ENCODE results near the gene CTTNBP2NL.

Gene CTTNBP2NL, protein sequence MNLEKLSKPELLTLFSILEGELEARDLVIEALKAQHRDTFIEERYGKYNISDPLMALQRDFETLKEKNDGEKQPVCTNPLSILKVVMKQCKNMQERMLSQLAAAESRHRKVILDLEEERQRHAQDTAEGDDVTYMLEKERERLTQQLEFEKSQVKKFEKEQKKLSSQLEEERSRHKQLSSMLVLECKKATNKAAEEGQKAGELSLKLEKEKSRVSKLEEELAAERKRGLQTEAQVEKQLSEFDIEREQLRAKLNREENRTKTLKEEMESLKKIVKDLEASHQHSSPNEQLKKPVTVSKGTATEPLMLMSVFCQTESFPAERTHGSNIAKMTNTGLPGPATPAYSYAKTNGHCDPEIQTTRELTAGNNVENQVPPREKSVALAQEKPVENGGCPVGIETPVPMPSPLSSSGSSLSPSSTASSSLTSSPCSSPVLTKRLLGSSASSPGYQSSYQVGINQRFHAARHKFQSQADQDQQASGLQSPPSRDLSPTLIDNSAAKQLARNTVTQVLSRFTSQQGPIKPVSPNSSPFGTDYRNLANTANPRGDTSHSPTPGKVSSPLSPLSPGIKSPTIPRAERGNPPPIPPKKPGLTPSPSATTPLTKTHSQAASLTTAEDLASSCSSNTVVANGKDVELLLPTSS

DNA sequence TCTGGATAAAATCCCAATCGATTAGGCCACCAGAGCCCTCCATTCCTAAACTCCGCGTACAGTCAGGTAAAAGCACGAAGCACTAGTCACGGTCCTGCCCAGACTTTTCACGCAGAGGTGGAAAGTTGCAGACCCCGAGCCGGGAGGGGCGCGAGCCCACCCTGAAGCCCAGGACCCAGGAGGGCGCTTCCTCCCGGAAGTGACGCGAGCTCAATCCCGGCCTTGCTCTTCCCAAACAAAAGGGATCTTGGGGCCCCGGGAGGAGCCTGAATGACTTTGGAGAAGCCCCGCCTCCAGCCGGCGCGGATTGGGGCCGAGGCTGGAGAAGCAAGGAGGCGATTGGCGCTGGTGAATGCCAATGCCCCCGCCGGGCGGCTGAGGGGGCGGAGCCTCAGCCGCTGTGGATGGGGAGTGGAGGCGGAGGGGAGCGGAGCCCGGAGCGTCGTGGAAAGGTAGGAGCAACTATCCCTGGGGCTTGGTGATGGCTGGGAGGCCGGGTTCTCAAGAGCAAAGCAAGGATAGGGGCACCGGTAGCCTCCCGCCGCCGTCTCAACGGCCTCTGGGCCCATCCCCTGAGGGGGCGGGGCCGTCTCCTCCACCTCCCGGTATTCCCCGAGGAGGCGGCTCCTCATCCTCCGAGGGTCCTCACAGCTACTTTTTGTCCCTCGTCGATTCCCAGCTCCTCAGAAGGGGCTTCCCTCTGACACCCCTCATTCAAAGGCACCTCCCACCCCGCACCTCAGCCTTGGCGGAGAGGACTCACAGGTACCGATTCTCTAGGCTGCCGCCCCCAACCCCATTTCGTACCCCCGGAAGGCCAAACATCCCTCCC, at the start of gene CTTNBP2NL:
CTTNBP2NL (plus strand) TSS at position 394 of the 832 bp plus-strand sequence. CDS start 19,952 bp downstream, outside the sequence.
- peak; percentile 92 for DNase-seq

DNA sequence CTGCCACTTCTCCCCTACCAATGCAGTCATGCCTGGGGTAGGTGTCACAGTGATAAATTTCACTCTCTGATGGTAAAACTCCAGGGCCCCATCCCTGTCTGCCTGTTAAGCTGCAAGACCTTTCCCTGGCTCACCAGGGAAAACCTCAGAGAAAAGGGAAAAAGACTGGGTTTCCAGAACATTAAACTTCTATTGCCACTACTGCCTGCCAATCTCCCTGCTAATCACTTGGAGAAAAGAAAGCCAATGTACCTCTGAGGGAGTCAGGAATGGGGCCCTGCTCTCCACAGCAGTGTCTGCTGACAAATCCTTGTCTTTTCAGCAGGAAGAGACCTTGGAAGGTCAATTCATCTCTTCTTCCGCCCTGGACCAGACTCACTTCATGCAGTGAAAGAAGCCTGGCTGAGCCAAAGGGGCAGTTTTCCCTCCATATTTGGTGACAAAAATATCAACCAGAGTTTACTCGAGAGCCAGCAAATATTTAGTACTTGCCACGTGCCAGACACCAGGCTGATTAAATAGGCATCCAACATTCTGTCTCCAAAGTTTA, 49.1 kb upstream of the CTTNBP2NL start:
- DNase-seq = no peak

DNA sequence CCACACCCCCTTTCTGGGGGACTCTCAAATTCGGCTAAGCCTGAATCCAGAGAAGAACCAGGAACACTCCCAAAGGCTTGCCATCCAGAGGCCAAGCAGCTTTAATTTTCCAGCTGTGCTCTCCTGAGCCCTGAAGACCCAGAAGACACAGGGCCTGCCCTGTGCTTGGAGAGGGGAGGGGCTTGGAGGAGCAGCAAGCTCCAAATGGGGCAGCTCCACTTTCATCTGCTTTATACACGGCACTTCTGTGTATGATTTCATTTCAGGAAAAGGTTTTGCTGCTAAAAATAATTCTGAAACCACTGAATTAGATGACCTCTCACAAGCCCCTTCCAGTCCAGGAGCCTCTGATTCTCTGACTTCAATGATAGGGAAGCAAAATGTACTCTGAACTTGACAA, 39.2 kb upstream of the CTTNBP2NL start:
- DNase-seq = no peak

DNA sequence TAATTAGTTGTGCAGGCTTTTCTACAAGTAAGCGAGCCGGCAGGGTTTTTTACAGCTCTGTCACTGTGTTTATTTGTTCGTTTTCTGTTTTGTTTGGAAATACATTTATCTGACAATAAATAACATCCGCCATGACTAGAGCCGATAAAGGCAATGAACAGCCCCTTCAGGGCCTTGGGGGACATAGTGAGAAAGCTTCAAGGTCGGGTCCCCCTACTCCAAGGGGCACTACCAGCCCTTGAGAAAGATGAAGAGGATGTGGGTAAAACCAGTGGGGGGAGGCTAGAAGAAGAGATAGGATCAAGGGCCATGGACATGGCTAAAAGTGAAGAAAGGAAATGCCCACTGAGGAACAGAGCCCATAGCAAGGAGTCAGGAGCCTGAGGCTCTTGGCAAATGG, 38.5 kb upstream of the CTTNBP2NL start:
- no peak for DNase-seq

DNA sequence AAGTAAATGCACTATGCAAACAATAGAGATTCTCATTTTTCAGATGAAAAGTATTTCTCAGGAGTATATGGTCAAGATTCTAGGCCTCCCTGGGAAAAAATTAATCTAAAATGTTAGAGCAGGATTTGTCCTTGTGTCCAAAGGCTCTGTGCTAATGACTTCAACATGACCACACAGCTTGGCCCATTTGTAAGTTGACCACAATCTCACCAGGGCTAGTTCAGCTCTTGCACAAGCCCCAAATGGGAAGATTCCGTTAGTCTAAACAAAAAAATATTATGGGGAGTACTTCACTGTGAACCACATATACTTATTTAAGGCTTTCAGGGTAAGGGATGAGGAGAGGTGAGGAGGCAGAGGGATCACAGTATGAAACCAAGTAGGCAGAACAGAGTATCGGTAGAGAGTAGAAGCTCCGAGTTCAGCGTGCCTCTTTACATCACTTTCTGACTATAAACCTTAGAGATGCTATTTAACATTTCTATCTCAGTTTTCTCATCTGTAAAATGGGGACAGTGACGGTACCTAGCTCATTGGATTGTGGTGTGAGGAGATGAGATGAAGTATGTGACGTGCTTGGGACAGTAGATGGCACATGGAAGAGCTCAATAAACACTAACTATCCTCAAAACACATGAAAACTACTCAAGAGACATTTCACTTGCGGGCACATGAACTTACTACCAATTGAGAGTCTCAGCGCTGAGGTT, 37.8 kb upstream of the CTTNBP2NL start:
- no peak for DNase-seq

DNA sequence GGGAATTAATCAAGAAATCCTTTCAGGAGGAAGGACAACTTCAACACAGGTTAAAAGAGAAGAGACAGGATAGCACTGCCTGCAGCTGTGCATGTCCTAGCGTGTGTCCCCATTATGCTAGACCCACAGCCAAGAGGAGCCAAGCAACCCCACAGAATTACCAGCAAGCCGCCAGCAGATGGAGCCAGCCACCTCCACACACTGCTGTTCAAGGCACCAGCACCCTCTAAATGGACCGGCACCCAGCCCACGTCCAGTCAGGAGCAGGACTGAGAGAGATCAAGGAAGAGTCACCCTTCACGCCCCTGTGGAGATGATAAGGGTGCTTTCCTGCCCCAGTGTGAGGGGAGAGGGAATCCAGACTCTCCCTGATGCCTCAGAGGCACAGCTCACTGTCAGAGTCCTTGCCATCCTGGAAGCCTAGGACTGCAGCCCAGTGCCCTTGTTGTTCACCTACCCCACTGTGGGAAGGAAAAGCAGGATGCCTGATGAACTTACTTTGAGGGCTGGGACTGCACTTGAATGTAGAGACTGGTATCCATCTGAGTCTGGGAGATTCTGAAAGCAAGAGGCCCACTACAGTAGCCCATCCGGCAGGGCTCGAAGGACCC, 37.1 kb upstream of the CTTNBP2NL start:
- peak; percentile 11 for DNase-seq

DNA sequence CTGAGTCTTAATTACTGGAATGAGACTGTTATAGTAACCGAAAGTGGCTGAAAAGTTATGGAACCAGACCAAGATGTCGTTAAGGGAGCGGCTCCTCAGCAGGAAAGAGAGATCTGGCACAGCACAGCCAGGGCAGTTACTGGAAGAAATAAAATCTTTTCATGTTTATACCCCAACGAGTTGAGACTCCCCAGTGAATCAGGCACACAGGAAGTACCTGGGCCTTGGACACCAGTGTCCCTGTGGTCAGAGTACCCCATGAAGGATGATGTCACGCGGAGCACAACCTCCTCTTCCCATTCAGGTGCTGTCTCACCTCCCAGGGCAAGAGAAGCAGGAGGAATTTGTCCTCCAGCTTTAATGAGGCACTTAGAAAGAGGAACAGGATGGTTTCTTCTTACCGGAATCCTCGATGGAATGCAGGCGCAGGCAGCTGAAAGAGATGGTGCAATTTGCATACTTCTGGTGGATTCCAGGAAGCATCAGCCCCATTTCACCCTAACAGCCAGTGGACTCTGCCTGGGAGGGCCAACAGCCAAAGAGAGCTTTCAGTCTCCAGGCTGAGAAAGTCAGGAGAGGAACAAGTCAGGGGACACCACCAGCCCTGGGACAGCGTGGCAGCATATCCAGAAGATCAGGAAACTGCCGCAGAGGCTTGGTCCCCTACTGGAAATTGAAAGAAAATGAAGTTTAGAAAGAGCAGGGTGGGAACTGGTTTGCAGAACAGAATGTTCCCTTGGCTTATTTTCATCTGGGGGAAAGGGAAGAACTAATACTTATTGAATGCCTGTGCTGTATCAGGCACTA, 35.9 kb upstream of the CTTNBP2NL start:
- no peak for DNase-seq

DNA sequence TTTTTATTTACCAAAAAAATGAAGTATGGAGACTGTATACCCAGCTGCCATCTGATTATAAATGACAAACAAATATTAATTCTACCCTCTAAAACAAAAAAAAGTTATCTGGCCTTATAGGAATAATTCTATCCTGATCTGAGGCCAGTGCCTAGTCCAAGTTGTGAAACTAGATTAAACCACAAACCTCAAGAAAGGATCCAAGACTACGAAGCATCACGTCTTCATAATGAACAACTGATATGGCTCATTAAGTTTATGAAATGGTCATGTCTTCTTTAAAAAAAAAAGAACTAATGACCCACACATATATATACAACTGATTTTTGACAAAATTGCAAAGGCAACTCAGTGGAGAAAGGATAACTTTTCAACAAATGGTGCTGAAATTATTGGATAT, 32.4 kb upstream of the CTTNBP2NL start:
- DNase-seq = no peak

DNA sequence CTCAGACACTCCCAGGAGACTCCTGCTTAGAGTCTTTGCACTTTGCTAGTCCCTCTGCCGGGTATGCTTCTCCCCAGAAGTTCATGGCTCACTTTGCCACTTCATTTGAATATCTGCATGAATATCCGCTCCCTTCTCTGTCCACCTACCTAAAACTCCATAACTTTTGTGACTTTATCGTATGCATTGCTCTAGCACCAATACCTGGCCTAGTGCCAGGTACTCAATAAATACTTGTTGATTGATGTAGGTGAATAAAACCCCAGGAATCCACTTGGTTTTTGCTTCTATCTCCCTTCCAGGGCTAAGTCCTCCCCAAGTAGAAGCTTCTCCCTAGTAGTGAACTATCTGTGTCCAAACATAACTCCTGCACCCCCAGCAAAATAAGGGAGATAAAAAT, 27.8 kb upstream of the CTTNBP2NL start:
- DNase-seq = no peak

DNA sequence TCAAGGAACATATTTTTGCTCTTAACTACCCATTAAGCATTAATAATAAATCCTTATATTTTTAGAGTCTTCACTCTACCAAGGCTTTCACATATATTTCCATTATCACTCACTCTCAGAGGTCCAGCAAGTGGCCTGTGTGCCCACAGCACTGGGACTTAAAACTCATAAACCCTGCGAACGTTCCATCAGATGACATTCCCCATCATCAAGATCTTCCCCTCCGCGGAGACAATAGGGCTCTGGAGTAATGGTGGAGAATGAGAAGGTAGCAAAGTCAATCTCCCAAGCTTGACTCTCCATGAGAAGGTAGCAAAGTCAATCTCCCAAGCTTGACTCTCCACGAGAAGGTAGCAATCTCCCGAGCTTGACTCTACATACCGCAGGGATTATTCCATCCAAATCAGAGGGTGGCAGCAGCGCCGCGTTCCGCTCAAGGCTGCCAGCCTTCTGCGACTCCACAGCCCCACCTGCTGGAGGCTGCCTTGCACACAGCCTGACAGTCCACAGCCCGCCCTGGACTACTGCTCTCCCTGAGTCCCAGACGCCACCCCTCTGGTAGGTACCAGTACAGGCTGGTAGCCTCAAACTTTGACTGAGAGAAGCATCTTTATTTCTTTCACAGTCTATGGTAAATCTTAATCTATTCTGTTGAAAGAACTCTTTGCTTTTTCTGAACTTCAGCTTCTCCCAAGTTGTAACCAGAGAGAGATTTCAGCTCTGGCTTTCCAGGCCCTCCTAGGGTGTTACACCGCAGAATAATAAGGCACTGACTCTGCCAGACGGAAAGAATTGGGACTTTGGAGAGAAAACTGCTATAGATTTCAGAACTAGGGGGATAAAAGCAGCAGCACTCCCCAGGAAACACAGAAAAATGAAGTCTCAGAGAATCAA, 26.4 kb upstream of the CTTNBP2NL start:
- DNase-seq = peak; percentile 84

DNA sequence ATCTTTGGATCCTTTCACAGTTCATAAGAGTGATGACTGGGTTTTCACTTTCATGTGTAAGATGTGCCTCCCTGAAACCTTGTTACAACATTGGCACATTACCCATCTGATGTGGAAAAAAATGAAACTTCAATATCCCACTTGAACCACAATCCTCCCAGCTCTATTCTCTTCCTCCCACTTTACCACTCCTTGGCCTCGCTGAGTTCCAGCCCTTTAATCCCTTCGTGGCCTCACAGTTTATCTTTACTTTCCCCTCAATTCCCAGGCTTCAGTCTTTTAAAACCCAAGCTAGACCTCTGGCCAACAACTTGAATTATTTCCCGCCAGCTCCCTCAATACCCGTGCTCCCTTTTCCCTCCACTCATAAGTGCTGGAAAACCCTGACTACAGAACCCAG, 25.0 kb upstream of the CTTNBP2NL start:
- DNase-seq = no peak

DNA sequence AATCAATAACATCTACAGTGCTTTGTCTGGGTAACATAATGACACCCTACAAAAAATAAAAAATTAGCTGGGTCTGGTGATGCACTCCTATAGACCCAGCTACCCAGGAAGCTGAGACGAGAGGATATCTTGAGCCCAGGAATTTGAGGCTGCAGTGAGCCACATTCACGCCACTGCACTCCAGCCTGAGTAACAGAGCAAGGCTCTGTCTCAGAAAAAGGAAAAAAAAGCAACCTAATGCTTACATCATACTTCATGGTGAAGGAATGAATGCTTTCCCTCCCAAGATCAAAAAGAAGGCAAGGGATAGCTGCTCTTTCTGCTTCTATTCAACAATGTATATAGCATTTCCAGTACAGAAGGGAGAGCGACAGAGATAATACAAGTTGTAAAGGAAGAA, 24.2 kb upstream of the CTTNBP2NL start:
- no peak for DNase-seq

DNA sequence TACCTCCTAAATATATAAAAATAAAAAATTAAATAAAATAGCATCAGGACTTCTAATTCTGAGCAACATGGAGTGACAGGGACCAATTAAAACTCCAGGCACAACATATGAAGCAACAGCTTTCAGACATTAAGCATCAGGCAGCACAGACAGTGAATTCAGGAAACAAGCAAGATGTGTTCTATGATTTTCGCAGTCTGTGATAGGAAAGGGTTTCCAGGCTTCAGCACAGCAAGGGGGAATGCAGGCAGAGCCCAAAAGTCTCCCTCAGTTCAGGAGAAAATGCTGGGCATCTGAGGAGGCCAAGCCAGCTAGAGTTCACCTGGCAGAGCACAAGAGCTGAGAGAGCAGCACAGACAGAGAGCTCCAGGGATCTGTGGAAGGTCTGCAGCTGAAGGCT, 22.2 kb upstream of the CTTNBP2NL start:
- no peak for DNase-seq

DNA sequence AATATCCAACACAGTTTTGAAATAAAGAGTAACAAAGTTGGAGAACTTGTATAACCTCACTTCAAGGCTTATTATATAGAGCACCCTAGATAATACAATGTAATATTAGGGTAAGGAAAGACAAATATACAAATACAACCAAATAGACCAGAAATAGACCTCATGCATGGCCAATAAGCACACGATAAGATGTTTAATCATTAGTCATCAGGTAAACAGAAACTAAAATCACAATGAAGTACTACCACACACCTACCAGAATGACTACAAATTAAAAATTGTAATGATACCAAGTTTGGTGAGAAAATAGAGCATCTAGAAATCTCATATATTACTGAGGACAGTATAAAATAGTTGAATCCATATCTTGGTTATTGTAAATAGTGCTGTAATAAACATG, 20.3 kb upstream of the CTTNBP2NL start:
- DNase-seq = no peak

DNA sequence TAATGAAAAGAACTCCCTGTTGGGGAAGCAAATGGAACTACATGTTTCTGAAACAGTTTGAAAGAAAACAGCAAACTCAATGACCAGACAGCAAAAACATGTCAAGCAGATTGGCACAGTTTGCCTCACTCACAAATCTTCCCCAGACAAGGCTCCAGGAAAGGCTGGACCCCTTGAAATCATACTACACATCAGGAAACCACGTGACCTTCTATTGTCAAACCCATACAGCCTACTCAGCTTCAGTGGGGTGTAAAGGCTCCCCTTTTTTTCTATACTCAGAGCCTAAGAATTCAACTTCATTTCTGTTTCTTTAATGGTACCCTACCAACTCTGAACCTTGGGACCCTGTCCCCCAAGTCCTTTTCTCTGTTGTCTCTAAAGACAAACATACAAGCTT, 15.7 kb upstream of the CTTNBP2NL start:
- no peak for DNase-seq

DNA sequence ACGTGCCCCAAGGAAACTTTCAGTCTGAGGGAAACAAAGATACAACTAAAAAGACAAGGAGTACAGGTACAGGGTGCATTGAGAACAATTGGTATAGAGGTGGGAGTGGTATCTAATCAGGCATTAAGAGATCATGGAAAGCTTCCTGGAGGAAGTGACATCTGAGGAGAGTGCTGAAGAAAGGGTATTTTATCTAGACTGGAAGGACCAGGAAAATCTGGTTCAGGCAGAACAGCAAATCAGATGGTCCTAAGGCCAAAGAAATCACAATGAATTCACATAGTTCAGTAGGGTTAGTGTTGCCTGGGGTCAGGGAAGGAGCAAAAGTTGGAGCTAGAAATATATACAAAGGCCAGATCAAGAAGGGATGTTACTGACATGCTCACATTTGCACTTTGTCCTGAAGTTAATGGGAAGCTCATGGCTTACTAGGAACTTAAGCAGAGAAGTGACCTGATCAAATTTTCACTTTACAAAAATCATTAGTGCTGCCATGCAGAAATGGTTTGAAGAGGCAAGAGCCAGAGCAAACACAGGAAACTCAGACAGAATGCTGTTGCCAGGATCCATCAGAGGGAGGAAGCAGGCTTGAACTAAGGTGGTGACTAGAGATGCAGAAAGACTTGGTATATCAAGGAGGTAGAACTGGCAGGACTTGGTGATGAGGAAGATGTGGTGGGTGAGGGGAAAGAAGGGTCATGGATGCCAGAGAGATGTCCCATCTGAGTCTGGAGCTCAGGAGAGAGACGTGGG, 14.5 kb upstream of the CTTNBP2NL start:
- no peak for DNase-seq

DNA sequence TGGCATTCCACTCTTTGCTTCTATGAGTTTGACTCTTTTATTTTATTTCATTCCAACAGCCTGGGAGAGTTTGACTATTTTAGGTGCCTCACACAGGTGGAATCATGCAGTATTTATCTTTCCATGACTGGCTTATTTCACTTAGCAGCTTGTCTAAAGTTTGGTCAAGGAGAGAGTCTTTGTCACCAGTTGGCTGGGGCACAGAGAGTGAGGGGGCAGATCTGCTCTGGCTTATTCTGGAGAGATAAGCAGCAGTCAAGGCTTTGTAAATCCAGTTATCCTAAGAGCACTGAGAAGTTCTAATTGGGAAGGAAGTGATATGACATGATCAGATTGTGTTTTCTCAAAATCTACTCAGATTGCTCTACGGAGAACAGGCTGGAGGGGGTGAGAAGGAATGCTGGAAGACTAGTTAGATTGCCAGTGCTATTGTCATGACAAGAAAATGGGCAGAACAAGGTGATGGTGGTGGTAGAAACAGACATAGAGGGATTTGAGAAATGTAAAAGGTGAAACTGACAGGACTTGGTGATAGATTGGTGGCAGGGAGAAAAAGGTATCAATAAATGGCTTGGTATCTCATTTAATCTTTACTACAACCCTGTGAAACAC, 12.1 kb upstream of the CTTNBP2NL start:
- DNase-seq = no peak

DNA sequence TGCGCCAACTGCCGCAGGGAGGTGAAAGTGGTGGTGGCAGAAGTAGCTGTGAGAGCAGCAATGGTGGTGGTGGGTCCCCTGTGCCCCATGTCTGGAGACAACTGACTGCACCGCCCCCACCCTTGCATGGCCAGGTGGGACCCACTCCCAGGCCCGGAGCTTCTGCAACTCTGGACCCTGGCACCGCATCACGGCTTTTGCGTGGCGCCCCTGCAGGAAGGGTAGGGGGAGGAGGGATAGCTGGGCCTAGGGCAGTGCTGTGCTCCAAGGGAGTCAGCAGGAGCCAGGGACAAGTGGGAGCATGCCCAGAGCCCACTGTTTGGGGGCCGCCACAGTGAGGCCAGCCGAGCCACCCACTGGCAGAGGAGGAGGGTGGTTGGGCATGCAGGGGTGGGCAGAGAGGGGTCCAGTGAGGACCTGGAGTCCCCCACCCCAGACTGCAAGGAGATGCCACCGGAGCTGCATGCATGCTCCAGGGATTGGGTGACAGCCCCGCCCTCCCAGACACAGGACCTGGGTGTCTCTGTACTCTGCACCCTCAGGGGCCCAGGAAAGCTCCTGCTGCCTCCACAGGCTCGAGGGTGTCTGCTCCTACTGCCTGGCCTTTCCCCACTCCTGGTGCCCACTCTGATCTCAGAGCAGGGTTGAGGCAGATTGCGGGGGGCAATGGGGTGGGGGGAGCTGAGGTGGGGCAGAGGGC, 9.8 kb upstream of the CTTNBP2NL start:
- DNase-seq = no peak

All from NCI-H1436 (cell line).